ENCODE data around the gene NAPG. TPM values are rescaled to one million over a fixed set of nuclear protein-coding genes. Genes with fewer than 3 reads are reported as not detected.

The NAPG gene
- total RNA-seq, 1 donor from 2014 or later = 26.0 TPM

DNA sequence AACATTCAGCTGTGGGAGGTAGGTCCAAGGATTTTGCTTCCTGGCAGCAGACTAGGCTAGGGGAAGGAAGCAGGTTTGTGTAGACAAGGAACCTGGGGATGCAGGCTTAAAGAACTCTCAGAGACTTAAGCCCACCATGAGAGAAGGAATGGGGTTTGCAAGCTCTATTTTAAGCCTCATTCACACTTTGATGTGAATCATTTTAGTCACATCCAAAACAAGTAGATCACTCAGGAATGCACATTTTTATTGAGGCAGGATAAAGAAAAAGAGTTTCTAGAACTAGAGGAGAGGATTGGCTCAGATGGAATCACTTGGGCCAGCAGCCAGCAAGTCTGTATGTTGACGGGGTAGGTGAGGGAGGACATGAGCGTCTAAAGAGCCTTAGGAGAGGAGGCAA, 3.3 kb upstream of the NAPG start:
- Histone ChIP-seq H3K4me3 (no peak overlapping the region), H3K27me3 (no peaks in the 10 kb centered on the region), H3K4me1 (peaks cover 30% of the 10 kb centered on the region), H3K36me3 (no peaks in the 10 kb centered on the region), H3K9me3 (no peaks in the 10 kb centered on the region), H3K27ac (no peak overlapping the region)
- TF ChIP-seq, protein P1, sequence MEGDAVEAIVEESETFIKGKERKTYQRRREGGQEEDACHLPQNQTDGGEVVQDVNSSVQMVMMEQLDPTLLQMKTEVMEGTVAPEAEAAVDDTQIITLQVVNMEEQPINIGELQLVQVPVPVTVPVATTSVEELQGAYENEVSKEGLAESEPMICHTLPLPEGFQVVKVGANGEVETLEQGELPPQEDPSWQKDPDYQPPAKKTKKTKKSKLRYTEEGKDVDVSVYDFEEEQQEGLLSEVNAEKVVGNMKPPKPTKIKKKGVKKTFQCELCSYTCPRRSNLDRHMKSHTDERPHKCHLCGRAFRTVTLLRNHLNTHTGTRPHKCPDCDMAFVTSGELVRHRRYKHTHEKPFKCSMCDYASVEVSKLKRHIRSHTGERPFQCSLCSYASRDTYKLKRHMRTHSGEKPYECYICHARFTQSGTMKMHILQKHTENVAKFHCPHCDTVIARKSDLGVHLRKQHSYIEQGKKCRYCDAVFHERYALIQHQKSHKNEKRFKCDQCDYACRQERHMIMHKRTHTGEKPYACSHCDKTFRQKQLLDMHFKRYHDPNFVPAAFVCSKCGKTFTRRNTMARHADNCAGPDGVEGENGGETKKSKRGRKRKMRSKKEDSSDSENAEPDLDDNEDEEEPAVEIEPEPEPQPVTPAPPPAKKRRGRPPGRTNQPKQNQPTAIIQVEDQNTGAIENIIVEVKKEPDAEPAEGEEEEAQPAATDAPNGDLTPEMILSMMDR (IDR thresholded peaks at IDR 0.05) = no peak
- no peak for DNase-seq (ENCODE audit: extremely low spot score in 2 of 2)
- intact Hi-C loops (cut with DNase I) = no loop called here

DNA sequence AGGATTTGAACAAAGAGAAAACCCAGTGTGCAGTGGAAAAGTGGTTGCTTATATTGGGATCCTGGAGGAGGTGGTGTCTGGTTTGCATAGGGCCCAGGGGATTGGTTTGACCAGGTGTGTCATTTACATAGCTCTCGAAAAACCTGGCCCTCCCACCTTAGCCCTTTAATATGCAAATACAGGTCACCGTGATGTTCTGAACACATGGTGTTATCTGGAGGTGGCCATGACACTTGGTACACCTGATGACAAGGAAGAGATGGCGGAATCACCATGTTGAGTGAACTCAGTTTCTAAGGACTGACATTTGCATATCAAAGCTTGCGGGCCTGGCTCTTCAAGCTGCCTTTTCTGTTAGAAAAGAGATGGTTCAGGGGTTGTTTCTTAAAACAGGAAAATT, 2.3 kb upstream of the NAPG start:
- no peaks in the 10 kb centered on the region for H3K36me3 ChIP-seq
- TF ChIP-seq, protein P1 (IDR thresholded peaks at IDR 0.05) = no peak
- TF ChIP-seq POLR2A (IDR thresholded peaks at IDR 0.05) = no peak
- TF ChIP-seq POLR2AphosphoS5 (IDR thresholded peaks at IDR 0.05; ENCODE audit: insufficient read depth in 1 of 2, low read depth in 1 of 2) = no peak
- no peak for DNase-seq (ENCODE audit: extremely low spot score in 2 of 2)
- H3K27me3 ChIP-seq = no peaks in the 10 kb centered on the region
- no peak overlapping the region for H3K4me3 ChIP-seq
- intact Hi-C loops (cut with DNase I) = no loop called here
- H3K4me1 ChIP-seq = peaks cover 39% of the 10 kb centered on the region
- no peak overlapping the region for H3K27ac ChIP-seq
- H3K9me3 ChIP-seq = no peaks in the 10 kb centered on the region

DNA sequence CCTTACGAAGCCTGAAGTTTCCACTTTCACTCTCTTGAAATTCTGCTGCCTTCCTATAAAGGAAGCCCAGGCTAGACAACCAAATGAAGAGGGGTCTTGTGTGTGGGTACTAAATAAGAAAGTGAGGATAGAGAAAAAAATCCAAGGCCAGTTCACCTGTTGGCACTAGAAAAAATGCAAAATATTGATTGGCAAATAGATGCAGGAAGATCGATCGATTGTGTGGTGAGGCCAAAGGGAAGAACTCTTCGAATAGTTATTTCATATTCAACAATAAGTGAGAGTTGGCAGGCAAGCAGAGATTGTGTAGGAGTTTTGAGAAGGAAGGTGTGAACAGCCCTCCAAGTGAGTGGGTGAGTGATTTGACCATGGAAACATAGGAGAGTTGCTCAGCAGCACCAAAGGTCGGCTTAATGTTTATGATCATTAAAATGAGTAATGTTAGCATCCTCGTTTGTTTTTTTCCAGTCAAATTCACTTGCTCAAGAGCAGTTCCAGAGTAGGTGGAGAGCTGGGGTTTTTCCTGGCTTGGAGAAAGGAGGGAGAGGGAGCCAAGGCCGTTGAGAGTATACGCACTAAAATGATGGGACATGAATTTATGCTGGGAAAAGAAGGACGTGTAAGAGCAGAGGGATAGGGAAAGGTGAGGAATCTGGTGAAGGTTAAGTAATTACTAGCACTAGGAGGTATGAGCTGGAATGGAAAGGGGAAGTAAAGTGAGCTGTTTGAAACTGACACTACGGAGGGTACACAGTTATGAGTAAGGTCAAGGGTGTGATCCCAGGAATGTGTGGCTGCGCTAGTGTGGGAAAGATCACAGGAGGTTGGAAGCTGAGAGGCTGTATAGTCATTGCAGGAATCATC, 1.1 kb upstream of the NAPG start:
- no peaks in the 10 kb centered on the region for H3K9me3 ChIP-seq
- DNase-seq (ENCODE audit: extremely low spot score in 2 of 2) = no peak
- no peaks in the 10 kb centered on the region for H3K27me3 ChIP-seq
- no peak overlapping the region for H3K27ac ChIP-seq
- TF ChIP-seq POLR2A (IDR thresholded peaks at IDR 0.05) (no peak), POLR2AphosphoS5 (IDR thresholded peaks at IDR 0.05; ENCODE audit: insufficient read depth in 1 of 2, low read depth in 1 of 2) (no peak)
- TF ChIP-seq, protein P1 (IDR thresholded peaks at IDR 0.05) = no peak
- peak overlapping the region in 1 of 2 donors; percentile 68 for H3K4me3 ChIP-seq
- intact Hi-C loops (cut with DNase I) = no loop called here
- H3K36me3 ChIP-seq = no peaks in the 10 kb centered on the region
- peaks cover 37% of the 10 kb centered on the region for H3K4me1 ChIP-seq

DNA sequence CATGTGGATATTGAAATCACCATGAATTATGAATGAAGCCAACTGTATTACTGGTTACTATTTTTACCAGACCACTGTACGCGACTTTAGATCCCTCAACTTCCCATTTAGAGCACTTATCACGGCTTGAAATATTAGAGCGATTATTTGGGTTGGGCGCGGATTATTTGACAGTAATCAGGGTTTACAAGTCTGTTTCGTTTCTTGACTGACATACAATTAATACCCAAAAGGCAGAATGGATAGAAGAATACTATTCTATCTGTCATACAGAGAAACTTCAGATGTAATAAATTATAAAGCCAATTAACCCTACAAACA, 496 bp upstream of the NAPG start:
- Histone ChIP-seq H3K27ac (peak overlapping the region; percentile 82), H3K36me3 (no peaks in the 10 kb centered on the region), H3K4me3 (peak overlapping the region; percentile 68 to 80), H3K9me3 (no peaks in the 10 kb centered on the region), H3K27me3 (no peaks in the 10 kb centered on the region), H3K4me1 (peaks cover 37% of the 10 kb centered on the region)
- TF ChIP-seq POLR2A (IDR thresholded peaks at IDR 0.05) (no peak), POLR2AphosphoS5 (IDR thresholded peaks at IDR 0.05; ENCODE audit: insufficient read depth in 1 of 2, low read depth in 1 of 2) (no peak)
- TF ChIP-seq, protein P1 (IDR thresholded peaks at IDR 0.05) = no peak
- no peak for DNase-seq (ENCODE audit: extremely low spot score in 2 of 2)
- intact Hi-C loops (cut with DNase I) = no loop called here

DNA sequence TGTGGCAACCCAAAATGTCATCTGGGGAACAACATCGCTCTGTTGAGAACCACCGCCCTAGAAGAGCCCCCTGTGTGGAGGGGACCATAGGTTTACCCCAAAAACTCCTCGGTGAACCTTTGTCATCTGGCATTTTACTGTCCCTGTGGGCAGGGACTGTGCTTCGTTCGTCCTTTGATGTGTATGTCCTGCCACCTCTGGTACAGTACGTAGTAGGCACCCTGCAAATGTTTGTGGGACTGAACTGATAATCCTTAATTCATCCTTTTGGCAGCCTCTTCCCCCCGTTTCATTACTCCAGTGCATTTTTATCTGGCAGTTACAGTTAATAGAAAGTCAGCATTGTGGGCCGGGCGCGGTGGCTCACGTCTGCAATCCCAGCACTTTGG, 728 bp downstream of the NAPG start:
- peak overlapping the region; percentile 82 for H3K27ac ChIP-seq
- H3K9me3 ChIP-seq = no peaks in the 10 kb centered on the region
- DNase-seq (ENCODE audit: extremely low spot score in 2 of 2) = no peak
- intact Hi-C loops (cut with DNase I) = no loop called here
- peaks cover 44% of the 10 kb centered on the region for H3K4me1 ChIP-seq
- H3K4me3 ChIP-seq = peak overlapping the region; percentile 68 to 80
- H3K27me3 ChIP-seq = no peaks in the 10 kb centered on the region
- no peak for TF ChIP-seq POLR2A (IDR thresholded peaks at IDR 0.05)
- TF ChIP-seq POLR2AphosphoS5 (IDR thresholded peaks at IDR 0.05; ENCODE audit: insufficient read depth in 1 of 2, low read depth in 1 of 2) = no peak
- TF ChIP-seq, protein P1 (IDR thresholded peaks at IDR 0.05) = no peak
- peaks cover 0 to 2% of the 10 kb centered on the region in 2 donors for H3K36me3 ChIP-seq
